Measurements from ENCODE around the gene EBF4. TPM values are rescaled to one million over a fixed set of nuclear protein-coding genes. Genes with fewer than 3 reads are reported as not detected.

Gene EBF4
- polyA plus RNA-seq, 3 donors: 0.12 TPM; not detected in 2

- Mint-ChIP-seq H3K27ac (no peak overlapping the region), H3K4me3 (no peak overlapping the region), H3K36me3 (no peaks in the 10 kb centered on the region), H3K27me3 (ENCODE audit: low read depth in 3 of 3) (peaks cover 17 to 33% (median 22%) of the 10 kb centered on the region in 3 donors), H3K4me1 (peaks cover 4% of the 10 kb centered on the region), H3K9me3 (peaks cover 0 to 4% (median 0%) of the 10 kb centered on the region in 7 donors)
- Histone ChIP-seq H3K4me2 (replicated peaks; ENCODE audit: extremely low read depth, low read length, poor library complexity, severe bottlenecking) (no peak overlapping the region), H4K20me1 (ENCODE audit: insufficient read depth, low read length) (no peaks in the 10 kb centered on the region), H3K27me3 (ENCODE audit: control insufficient read depth in 2 of 2, insufficient read depth in 2 of 2, low read length in 2 of 2) (peaks cover 0 to 9% of the 10 kb centered on the region in 2 donors), H3K4me1 (ENCODE audit: control insufficient read depth in 1 of 2, insufficient read depth in 2 of 2, low read length in 2 of 2) (no peaks in the 10 kb centered on the region), H3K27ac (ENCODE audit: low read depth in 1 of 2, low read length in 2 of 2) (no peak overlapping the region), H3K79me2 (ENCODE audit: insufficient read depth, low read length) (no peaks in the 10 kb centered on the region), H3K4me3 (replicated peaks in 1 of 3; ENCODE audit: low read depth in 2 of 3, low read length in 3 of 3) (no peak overlapping the region), H3K9me3 (replicated peaks in 1 of 2; ENCODE audit: control insufficient read depth in 1 of 2, insufficient read depth in 1 of 2, low read length in 2 of 2) (no peaks in the 10 kb centered on the region), H3K36me3 (replicated peaks in 1 of 2; ENCODE audit: control insufficient read depth in 1 of 2, insufficient read depth in 2 of 2, low read length in 2 of 2) (no peaks in the 10 kb centered on the region), H3K9ac (ENCODE audit: insufficient read depth, low read length, poor library complexity, severe bottlenecking) (no peak overlapping the region), H2AFZ (ENCODE audit: insufficient read depth, low read depth, low read length, poor library complexity, severe bottlenecking) (no peak overlapping the region)
- TF ChIP-seq CTCF (IDR thresholded peaks at IDR 0.05): no peak
- intact Hi-C loops (cut with micrococcal nuclease): no loop called here
- no peak for DNase-seq
- 100% methylated on average over 8 of the region's 8 CpGs for WGBS (ENCODE audit: insufficient coverage)
These were observed 46.4 kb downstream of the EBF4 start for GRCh38 chr20:2739042-2739398.

GRCh38 chr20:2740702-2741101, 48.1 kb downstream of the EBF4 start:
- H3K27ac Mint-ChIP-seq: peak overlapping the region in 1 of 7 donors; percentile 34
- WGBS (ENCODE audit: insufficient coverage): 98% methylated on average over 6 of the region's 6 CpGs
- H3K27me3 Mint-ChIP-seq (ENCODE audit: low read depth in 3 of 3): peaks cover 20 to 36% (median 22%) of the 10 kb centered on the region in 3 donors
- Histone ChIP-seq H4K20me1 (ENCODE audit: insufficient read depth, low read length) (no peaks in the 10 kb centered on the region), H3K4me2 (replicated peaks; ENCODE audit: extremely low read depth, low read length, poor library complexity, severe bottlenecking) (no peak overlapping the region), H2AFZ (ENCODE audit: insufficient read depth, low read depth, low read length, poor library complexity, severe bottlenecking) (no peak overlapping the region), H3K4me1 (ENCODE audit: control insufficient read depth in 1 of 2, insufficient read depth in 2 of 2, low read length in 2 of 2) (no peaks in the 10 kb centered on the region), H3K4me3 (replicated peaks in 1 of 3; ENCODE audit: low read depth in 2 of 3, low read length in 3 of 3) (no peak overlapping the region), H3K27me3 (ENCODE audit: control insufficient read depth in 2 of 2, insufficient read depth in 2 of 2, low read length in 2 of 2) (peaks cover 0 to 6% of the 10 kb centered on the region in 2 donors), H3K36me3 (replicated peaks in 1 of 2; ENCODE audit: control insufficient read depth in 1 of 2, insufficient read depth in 2 of 2, low read length in 2 of 2) (no peaks in the 10 kb centered on the region), H3K79me2 (ENCODE audit: insufficient read depth, low read length) (no peaks in the 10 kb centered on the region), H3K27ac (ENCODE audit: low read depth in 1 of 2, low read length in 2 of 2) (no peak overlapping the region), H3K9ac (ENCODE audit: insufficient read depth, low read length, poor library complexity, severe bottlenecking) (no peak overlapping the region), H3K9me3 (replicated peaks in 1 of 2; ENCODE audit: control insufficient read depth in 1 of 2, insufficient read depth in 1 of 2, low read length in 2 of 2) (no peaks in the 10 kb centered on the region)
- intact Hi-C loops (cut with micrococcal nuclease): loop anchor here in 1 of 2 donors (5.0 to 10.0 kb wide), 2 partner anchors 53 to 264 kb away; no protein-coding TSS in a partner anchor
- H3K9me3 Mint-ChIP-seq: peaks cover 0 to 1% (median 0%) of the 10 kb centered on the region in 7 donors
- DNase-seq: no peak
- peaks cover 4% of the 10 kb centered on the region for H3K4me1 Mint-ChIP-seq
- H3K36me3 Mint-ChIP-seq: no peaks in the 10 kb centered on the region
- no peak overlapping the region for H3K4me3 Mint-ChIP-seq
- no peak for TF ChIP-seq CTCF (IDR thresholded peaks at IDR 0.05)
